Fibroblast of skin of left biceps (primary cell): ENCODE data around the gene FMNL2.
A peak's percentile ranks its signal among the peaks of the same experiment; 100 is the strongest.
"Not testable (repeated sequence)": the region's sequence is repeated elsewhere in the genome, so short reads cannot be mapped to it uniquely, and the experiment has no call there.

Experiments
- DNase-seq, 2 experiments: peaks; one replicate each; pipeline ENCODE4 v3.0.0-alpha.2; 2013; ENCODE audit warnings: low read depth in 2 of 2

The FMNL2 gene

GRCh38 chr2:152375174-152375573, 40.2 kb downstream of the FMNL2 start:
- DNase-seq, result no peak

DNA sequence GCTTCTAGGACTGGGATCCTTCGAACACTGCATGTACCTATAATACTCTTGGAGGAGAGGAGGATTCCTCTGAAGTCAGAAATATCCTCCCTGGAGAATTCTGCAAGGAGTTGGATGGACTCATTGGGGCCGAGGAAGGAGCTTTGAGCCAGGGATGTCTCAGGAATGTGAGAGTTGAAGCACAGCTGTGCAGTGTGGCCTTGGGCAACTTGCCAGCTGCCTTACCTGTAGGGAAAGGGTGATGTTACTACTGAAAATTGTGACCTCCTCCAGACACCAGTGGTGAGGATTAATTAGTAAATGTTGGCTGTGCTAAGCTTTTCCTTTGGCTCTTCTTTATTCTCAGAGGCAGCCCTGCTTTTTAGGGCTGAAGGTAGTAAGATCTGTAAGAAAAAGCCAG, 41.4 kb downstream of the FMNL2 start:
- no peak for DNase-seq

GRCh38 chr2:152376968-152377367, 42.0 kb downstream of the FMNL2 start:
- no peak for DNase-seq

GRCh38 chr2:152379089-152379488, 44.1 kb downstream of the FMNL2 start:
- DNase-seq, result no peak

DNA sequence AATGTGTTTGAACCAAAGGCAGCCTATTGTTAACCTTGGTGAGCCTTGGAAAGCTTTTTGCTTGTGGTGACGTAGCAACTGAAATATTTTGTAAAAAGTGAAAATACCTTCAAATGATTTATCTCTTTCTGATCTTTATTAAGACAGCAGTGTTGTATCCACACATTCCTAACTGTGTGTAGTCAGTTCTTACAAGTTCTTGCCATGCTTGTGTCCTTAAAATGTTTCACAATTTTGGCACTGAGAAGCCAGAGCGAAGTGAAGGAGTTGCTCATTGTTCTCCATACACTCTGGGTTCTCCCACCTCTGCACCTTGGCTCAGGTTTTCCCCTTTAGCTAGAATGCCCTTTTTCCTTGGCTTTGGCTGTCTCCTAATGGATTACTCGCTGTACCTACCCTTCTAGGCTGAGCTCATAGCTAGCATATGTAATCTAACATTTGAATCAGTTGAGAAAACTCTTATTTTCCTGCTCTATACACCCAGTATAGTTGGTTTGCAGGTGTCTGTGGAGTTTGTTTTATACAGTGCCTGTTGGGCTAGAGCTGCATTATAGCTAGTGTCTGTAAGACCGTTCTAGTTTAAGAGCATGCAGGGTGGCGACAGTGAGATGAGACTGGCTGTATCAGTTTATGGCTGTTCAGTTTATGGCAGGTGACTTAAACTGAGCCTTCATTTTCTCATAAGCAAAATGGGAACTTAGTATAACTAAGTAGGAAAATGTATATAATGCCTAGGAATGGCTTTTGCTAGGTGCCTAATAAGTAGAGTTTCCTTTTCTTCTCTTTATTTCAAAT, 45.5 kb downstream of the FMNL2 start:
- no peak for DNase-seq

GRCh38 chr2:152383702-152384101, 48.7 kb downstream of the FMNL2 start:
- peak; percentile 66 to 69 for DNase-seq

- DNase-seq, result no peak
These were observed 50.0 kb downstream of the FMNL2 start for GRCh38 chr2:152384992-152385391.

- DNase-seq, result peak; percentile 74 to 75
These were observed 50.7 kb downstream of the FMNL2 start for GRCh38 chr2:152385650-152386049.

DNA sequence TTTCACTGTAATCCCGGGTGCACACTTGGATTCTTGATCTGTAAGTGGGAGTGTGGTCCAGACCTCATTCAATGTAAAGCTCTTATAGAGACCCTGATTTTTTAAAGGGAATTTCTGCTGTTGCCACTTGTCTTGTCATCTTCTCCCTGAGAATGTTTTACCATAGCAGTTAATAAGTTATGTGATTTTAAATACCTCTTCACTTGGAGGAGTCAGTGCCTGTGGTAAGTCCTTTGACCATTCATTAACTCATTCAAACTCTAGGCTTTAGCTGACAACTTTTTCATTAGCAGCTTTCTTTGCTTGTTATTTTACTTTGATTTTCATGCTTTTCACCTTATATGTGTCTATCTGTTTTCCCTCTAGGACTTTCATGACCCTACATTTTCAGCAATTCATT, 51.3 kb downstream of the FMNL2 start:
- DNase-seq, result no peak

DNA sequence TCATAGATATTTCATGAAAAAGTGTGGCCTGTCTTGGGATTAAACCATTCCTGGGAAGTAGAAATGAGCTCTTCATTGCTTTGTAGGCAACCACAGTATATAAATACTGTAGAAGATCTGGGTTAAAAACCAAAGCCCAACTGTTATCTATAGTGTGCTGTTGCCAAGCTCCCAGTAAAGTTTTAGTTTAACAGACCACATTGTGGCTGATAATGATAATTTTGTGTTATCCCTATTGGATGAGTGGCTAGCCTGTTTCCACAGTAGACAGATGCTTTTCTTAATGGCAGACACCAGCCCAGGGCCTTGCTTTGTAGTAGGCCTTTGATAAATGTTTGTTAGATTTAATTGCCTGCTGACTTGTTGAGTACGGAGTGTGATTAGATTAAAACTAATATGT, 52.1 kb downstream of the FMNL2 start:
- no peak for DNase-seq

DNA sequence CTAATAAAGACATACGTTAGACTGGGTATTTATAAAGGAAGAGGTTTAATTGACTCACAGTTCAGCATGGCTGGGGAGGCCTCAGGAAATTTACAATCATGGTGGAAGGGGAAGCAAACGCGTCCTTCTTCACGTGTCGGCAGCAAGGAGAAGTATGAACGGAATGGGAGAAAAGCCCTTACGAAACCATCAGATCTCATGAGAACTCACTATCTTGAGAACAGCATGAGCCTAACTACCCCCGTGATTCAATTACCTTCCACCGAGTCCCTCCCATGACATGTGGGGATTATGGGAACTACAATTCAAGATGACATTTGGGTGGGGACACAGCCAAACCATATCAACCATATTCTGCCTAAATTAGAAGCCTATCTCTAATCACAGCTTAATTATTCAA, 53.3 kb downstream of the FMNL2 start:
- not testable (repeated sequence) for DNase-seq

DNA sequence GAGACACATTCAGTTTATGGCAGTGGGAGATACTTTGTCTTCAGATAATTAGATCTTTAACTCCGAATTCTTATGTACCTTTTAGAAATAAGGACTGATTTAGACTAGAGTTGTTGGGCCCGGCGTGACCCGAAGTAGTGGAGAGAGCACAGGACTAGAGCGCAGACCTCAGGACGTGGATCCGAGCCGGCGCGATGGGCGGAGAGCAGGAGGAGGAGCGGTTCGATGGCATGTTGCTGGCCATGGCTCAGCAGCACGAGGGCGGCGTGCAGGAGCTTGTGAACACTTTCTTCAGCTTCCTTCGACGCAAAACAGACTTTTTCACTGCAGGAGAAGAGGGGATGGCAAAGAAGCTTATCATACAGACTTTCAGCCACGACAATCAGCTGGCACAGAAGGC, 54.5 kb downstream of the FMNL2 start:
- DNase-seq, result no peak

- DNase-seq, result no peak
These were observed 55.9 kb downstream of the FMNL2 start for GRCh38 chr2:152390837-152391236.

DNA sequence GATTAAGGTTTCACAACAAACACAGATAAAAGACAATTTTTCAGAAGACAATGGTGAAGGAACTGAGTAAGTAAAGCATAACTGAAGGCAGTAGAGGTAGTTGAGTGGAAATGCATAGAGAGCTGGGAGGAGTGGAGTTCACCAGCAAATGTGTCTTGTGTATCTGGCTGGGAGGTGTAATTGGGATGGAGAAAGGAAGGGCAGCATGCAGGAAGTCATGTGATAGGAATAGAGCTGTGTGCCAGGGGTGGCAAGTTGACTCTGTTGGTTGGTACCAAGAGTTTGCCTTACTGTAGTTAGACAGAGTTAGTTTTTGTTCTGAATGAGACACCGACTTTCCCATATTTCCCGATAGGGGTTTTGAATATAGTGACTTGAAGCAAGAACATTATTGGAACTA, 56.3 kb downstream of the FMNL2 start:
- DNase-seq, result no peak

DNA sequence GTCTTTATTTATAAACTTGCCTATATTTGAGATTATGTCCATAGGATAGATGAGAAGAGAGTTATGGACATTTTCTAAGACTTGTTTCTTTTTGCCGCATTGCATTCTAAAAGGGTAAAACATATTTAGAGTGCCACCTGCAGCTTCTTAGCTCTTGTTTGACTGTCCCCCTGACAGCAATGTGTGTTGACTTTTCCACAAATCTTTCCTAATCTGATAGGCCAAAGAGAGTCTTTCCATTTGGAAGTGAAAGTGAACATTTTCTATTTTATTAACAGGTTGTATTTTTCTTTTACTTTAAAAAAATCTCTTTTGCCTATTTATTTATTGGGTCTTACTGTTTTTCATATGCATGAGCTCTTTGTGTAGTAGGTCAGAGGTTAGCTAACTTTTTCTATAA, 58.4 kb downstream of the FMNL2 start:
- no peak for DNase-seq

- DNase-seq, result no peak
These were observed 59.4 kb downstream of the FMNL2 start for GRCh38 chr2:152394326-152394725.

- DNase-seq, result no peak
These were observed 60.1 kb downstream of the FMNL2 start for GRCh38 chr2:152395103-152395502.

- no peak for DNase-seq
These were observed 60.6 kb downstream of the FMNL2 start for GRCh38 chr2:152395572-152395971.

DNA sequence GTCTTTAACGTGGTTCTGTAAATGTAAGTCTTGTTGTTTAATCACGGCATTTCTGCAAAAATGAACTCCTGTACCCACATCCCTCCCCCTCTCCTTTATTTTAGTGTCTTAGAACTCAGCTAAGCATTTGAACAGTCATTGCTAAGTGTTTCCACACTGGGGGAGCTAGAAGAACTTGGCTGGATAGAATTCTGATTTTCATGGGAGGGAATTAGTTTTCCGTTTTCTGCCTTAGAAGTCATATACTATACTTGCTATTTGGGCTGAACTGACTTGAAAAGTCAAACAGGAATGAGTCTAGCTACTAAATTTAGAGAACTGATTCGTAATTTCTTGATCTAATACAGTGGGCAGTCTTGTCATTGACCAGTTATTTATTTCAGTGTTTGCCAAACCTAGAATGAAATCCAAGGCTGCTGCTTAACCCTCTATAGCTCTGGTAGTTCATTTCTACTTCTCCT, 61.1 kb downstream of the FMNL2 start:
- DNase-seq, result no peak

DNA sequence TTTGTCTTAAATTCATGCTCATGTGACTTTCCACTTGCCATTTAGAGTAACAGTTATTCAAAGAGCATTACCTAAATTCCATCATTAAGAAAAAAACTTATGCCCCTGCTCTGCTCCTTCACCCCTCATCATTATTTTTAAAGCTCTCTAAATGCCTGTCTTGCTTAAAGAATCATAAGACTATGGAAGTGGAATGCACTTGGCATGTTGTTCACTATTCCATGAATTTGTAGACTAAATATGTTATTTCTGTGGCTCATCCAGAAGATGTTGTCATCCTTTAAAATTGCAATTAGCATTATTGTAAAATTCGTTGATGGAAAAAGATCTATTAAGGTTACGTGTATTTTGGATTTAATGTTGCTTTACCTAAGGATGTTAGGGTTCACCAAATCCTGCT, 61.8 kb downstream of the FMNL2 start:
- no peak for DNase-seq

DNA sequence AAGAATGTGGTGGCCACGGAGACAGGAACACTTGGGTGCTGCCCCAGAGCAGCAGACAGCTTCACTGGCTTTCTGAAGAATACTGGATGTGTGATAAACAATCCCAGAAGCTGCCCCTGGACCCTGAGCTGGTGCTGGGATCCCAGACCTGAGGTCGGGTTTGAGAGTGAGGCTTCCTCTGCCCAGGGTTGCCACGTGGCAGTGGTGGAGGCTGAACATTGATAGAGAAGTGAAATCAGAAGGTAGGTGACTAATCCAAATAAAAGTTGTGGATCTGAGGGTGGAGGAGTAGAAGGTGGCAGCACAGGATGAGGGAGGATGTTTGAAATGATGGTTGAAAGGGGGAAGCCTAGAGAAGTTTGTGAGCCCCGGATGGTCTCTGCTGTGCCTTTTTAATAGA, 64.0 kb downstream of the FMNL2 start:
- DNase-seq, result no peak

- no peak for DNase-seq
These were observed 65.7 kb downstream of the FMNL2 start for GRCh38 chr2:152400607-152401214.
